NCI-H524 treated with DMSO at 0.1 percent for 48 hours (cell line): ENCODE results near the gene TMEM37.

Experiments
- DNase-seq: peaks from one replicate; lab custom pipeline; 2025; lab: John Stamatoyannopoulos, UW

TMEM37 gene

GRCh38 chr2:119419065-119419464 lies 12.6 kb upstream of the TMEM37 start:
- no peak for DNase-seq

- DNase-seq = no peak
Observed at GRCh38 chr2:119419803-119420508, 11.7 kb upstream of the TMEM37 start.

- DNase-seq = no peak
Observed at GRCh38 chr2:119421304-119421703, 10.3 kb upstream of the TMEM37 start.

GRCh38 chr2:119421741-119422140 lies 9.9 kb upstream of the TMEM37 start:
- no peak for DNase-seq

GRCh38 chr2:119422360-119423107 lies 9.1 kb upstream of the TMEM37 start:
- no peak for DNase-seq

GRCh38 chr2:119423108-119423444 lies 8.6 kb upstream of the TMEM37 start:
- no peak for DNase-seq

- DNase-seq = no peak
Observed at GRCh38 chr2:119423811-119424210, 7.8 kb upstream of the TMEM37 start.

- DNase-seq = no peak
Observed at GRCh38 chr2:119424284-119425118, 7.2 kb upstream of the TMEM37 start.

GRCh38 chr2:119425119-119425405 lies 6.6 kb upstream of the TMEM37 start:
- no peak for DNase-seq

- no peak for DNase-seq
Observed at GRCh38 chr2:119425620-119426395, 5.8 kb upstream of the TMEM37 start.

- DNase-seq = no peak
Observed at GRCh38 chr2:119426396-119426675, 5.3 kb upstream of the TMEM37 start.

GRCh38 chr2:119426801-119427395 lies 4.8 kb upstream of the TMEM37 start:
- no peak for DNase-seq

- DNase-seq = no peak
Observed at GRCh38 chr2:119427756-119428155, 3.9 kb upstream of the TMEM37 start.

GRCh38 chr2:119428488-119429224 lies 3.0 kb upstream of the TMEM37 start:
- no peak for DNase-seq

- DNase-seq = no peak
Observed at GRCh38 chr2:119429225-119429981, 2.3 kb upstream of the TMEM37 start.

- no peak for DNase-seq
Observed at GRCh38 chr2:119430023-119430498, 1.6 kb upstream of the TMEM37 start.

GRCh38 chr2:119431976-119432850 lies 559 bp downstream of the TMEM37 start:
- DNase-seq = no peak

- no peak for DNase-seq
Observed at GRCh38 chr2:119432851-119433522, 1.3 kb downstream of the TMEM37 start.
